Ramos (cell line): Measurements from ENCODE around the gene TARBP1.
"Not testable (repeated sequence)": the region's sequence is repeated elsewhere in the genome, so short reads cannot be mapped to it uniquely, and the experiment has no call there.

Experiments used
- in situ Hi-C: fragments of 300-500 bp; cut with MboI; formaldehyde crosslinking; loops from one replicate; pipeline ENCODE4 v1.14.3; 2022; ENCODE audit warnings: low sequenced_read_pairs; ENCODE audit not compliant: unreplicated experiment

The TARBP1 gene, protein sequence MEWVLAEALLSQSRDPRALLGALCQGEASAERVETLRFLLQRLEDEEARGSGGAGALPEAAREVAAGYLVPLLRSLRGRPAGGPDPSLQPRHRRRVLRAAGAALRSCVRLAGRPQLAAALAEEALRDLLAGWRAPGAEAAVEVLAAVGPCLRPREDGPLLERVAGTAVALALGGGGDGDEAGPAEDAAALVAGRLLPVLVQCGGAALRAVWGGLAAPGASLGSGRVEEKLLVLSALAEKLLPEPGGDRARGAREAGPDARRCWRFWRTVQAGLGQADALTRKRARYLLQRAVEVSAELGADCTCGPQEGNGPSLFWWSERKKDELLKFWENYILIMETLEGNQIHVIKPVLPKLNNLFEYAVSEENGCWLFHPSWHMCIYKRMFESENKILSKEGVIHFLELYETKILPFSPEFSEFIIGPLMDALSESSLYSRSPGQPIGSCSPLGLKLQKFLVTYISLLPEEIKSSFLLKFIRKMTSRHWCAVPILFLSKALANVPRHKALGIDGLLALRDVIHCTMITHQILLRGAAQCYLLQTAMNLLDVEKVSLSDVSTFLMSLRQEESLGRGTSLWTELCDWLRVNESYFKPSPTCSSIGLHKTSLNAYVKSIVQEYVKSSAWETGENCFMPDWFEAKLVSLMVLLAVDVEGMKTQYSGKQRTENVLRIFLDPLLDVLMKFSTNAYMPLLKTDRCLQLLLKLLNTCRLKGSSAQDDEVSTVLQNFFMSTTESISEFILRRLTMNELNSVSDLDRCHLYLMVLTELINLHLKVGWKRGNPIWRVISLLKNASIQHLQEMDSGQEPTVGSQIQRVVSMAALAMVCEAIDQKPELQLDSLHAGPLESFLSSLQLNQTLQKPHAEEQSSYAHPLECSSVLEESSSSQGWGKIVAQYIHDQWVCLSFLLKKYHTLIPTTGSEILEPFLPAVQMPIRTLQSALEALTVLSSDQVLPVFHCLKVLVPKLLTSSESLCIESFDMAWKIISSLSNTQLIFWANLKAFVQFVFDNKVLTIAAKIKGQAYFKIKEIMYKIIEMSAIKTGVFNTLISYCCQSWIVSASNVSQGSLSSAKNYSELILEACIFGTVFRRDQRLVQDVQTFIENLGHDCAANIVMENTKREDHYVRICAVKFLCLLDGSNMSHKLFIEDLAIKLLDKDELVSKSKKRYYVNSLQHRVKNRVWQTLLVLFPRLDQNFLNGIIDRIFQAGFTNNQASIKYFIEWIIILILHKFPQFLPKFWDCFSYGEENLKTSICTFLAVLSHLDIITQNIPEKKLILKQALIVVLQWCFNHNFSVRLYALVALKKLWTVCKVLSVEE (N-terminal part only)

DNA sequence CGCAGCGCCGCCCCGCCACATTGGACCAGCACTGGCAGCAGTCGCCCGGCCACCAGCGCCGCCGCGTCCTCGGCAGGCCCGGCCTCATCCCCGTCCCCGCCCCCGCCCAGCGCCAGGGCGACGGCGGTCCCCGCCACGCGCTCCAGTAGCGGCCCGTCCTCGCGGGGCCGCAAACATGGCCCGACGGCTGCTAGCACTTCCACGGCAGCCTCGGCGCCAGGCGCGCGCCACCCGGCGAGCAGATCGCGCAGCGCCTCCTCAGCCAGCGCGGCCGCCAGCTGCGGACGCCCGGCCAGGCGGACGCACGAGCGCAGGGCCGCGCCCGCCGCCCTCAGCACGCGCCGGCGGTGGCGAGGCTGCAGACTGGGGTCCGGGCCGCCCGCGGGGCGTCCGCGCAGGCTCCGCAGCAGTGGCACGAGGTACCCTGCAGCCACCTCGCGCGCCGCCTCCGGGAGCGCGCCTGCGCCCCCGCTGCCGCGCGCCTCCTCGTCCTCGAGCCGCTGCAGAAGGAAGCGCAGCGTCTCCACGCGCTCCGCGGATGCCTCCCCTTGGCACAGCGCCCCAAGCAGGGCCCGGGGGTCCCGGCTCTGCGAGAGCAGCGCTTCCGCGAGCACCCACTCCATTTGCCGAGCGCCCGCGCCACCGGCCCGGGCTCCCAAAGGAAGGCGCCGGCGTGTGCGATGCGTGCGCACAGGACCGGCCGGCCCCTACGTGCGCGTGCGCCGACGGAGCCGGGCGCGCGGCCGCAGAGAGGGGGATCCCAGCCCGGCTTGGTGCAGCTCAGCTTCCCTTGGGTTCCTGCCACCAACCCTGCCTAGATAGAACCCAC is at the start of gene TARBP1:
Gene TARBP1, minus strand, starts transcription at position 699 of the 829 bp plus-strand sequence. Its CDS starts 76 bp downstream, at position 623.
- in situ Hi-C loops, result loop anchor here (25.0 kb wide), 2 partner anchors 384 to 934 kb away; no protein-coding TSS in a partner anchor

DNA sequence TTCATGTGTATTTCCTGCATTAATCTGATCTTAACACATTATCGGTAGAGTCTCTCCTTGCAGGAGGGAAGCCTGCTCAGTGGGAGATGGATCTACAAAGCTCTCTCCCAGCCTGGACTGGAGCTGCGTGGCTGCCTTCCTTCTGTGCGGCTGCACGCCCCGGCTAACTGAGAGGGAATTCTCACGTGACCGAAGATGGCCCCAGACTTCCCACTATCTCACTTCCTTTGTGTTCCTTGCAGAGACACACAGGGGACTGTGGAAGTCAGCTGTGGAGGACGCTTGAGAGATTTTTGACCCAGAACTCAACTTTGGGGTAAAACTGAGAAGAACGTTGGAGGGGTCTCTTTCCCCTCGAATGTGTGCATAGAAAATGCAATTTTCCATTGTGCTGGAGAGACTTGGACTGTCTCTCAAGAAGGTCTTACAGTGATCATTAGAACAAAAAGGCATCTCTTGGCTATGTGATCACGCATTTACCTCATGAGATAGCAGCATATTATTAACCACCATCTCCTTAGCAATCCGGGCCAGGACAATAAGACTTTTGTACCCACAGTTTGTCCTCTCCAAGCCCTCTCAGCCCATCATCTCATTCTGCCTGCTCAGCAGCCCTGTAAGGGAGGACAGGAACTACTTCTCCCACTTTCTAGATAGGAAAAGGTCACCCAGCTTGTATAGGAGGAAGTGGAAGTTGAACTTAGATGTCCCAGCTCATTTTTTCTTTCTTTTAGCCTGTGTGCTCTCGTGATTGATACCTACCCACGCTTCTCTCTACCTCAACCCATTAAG is 49.3 kb upstream of the TARBP1 start:
- in situ Hi-C loops, result no loop called here

DNA sequence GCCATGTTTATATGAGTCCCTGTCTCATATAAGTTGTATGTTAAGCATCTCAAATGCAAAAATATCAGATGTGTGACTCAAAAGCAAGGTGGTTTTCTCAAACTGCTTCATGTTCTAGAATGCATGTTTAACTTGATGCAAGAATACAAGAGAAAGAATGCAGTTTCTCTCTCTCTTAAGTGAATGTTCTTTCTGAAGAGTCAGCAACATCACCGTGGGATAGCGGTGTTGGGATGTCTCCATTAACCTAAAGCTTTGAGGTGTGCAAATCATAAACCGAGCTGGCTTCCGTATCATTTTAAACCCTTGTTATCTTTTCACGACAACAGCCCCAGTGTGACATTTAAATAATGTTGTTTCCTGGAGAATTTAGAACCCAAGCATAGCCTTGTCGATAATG is 48.4 kb upstream of the TARBP1 start:
- in situ Hi-C loops, result no loop called here

DNA sequence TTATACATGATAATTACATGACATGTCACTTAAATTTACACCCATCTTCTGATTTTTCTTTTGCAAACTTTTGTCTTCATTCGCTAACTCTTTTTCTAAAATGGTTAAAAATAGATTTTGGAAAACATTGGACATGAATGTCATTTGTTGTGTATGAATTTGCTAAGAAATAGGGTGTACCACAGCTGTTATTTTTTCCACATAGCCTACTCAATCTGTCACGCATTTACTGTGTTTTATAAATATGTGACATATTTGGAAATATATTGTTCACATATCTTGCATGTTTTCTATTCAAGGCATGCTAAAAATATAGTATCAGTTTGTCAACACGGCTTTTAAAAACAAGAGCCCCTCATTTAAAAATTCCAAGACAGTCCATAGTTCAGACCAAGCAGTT is 47.9 kb upstream of the TARBP1 start:
- in situ Hi-C loops, result no loop called here

DNA sequence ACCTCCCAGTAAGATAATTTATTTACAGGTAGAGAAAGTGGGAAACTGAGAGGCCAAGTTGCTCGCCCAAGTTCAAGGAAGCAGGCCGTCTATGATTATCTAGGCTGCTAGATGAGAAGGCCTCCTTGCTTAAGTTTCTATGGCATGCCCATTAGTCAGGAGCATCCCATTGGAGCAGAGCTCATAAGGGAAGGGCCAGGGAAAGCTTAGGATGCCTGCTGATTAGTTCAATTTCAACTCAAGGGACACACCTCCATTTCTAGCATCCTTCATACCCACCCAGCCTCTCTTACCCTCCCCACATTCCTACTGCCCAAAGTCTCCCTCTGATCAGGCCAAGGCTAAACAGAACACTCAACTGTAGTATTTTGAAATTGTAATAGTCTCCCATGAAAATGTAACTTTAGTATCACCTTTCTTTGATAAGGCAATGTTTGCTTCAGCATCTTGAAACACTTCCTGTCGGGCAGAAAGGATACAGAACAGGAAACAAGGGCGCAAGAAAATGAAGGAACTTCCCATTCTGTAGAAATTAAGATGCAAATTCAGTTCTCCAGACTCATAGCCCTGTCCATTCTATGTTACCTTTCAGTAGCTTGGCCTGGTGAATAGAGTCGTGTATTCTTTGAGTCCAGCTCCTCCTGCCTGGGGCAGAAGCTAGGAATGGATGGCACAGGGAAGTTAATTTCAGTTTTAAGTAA is 46.3 kb upstream of the TARBP1 start:
- in situ Hi-C loops, result no loop called here

DNA sequence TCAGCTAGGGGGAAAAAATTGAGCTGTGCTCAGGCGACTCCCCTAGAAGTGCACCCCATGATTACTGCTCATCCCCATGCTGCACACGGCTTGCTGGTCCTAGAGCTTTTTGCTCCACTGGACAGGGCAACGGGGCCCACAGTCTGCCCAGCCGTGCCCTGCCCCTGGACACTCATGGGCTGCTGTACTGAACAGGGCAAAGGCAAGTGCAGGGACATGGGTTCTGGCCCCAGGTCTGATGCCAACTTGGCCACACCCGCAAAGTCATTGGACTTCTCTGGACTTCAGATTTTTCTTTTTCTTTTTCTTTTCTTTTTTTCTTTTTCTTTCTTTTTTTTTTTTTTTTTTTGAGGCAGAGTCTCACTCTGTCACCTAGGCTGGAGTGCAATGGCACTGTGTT is 42.9 kb upstream of the TARBP1 start:
- in situ Hi-C loops, result no loop called here

DNA sequence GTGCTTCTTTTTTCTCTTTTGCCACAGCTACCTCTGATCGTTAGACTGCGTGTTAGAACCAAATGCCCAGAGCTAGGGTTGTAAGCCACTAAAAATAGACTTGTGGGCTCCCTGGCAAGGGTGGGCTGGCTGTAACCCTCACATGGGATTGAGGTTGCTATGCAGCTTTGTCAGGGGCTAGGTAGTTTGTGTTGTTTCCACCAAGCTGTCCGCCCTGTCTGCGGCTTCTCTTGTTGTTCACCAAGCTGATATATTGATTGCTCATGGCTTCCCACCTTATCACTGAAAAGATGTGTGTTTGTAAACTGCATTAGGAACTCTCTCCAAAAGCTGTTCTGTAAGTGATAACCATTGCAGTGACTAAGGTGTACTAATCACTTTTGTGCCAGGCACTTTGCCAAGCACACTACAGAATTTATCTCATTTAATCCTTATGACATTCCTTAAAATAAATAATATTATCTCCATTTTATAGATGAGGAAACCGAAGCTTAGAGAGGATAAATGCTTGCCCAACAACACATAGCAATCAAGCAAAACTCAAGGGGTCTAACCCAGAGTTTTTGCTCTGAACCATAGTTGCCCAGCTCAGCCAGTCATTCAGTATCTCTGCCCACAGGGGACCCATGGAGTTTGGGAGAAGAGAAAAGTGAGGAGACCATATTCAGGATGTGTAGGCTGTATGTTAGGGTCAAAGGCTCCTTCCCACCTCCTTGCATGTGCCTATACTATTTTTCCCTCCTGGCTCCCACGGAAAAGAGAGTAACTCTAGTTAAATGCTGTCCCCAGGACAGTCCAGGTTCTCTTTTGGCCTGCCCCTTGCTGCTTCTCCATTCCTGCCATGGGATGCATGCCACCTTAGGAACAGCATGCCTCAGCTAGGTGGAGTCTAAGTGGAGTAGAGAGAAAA is 42.2 kb upstream of the TARBP1 start:
- in situ Hi-C loops, result no loop called here

DNA sequence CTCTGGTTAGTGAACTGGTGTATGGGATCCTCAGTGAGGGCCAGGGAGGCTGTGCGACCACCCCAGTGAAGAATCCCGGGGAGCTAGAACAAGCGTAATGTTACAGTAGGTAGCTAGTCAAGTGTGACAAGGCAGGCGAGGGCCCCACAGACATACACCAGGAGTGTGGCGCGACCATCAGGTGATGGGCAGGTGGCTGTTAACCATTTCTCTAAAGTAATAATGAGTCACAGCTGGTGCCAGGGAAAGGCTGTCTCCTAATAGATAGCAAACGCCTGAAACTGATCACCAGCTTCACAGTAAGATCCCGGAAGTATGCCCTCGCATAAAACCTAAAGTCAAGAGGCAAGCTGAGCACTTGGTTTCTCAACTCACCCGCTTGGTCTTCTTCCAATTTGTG is 40.5 kb upstream of the TARBP1 start:
- in situ Hi-C loops, result no loop called here

DNA sequence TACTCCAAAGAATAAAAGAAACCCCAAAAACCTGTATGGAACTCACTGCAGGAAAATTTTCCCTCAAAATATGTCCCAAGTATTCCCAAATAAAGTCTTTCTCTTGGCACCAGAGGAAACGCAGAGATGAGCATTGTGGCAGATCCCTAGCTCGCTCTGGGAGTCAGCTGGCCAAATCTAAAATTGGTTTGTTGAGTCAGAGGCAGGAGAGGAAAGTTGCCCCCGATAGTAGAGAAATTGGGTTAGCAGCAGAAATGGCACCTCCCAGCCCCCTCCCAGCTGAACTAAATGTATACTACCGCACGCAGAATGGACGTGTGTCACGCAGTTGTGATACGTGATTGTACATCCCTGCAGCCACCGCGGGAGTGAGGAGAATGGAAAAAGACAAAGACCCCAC is 39.9 kb upstream of the TARBP1 start:
- in situ Hi-C loops, result no loop called here

DNA sequence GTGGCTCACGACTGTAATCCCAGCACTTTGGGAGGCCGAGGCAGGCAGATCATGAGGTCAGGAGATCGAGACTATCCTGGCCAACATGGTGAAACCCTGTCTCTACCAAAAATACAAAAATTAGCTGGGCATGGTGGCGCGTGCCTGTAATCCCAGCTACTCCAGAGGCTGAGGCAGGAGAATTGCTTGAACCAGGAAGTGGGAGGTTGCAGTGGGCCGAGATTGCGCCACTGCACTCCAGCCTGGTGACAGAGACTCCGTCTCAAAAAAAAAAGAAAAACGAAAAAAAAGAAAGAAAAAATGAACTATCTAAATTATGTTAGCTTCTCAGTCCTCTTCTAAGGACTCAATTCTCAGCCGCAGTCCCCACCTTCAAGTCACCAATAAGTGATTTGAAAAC is 39.1 kb upstream of the TARBP1 start:
- in situ Hi-C loops, result not testable (repeated sequence)

DNA sequence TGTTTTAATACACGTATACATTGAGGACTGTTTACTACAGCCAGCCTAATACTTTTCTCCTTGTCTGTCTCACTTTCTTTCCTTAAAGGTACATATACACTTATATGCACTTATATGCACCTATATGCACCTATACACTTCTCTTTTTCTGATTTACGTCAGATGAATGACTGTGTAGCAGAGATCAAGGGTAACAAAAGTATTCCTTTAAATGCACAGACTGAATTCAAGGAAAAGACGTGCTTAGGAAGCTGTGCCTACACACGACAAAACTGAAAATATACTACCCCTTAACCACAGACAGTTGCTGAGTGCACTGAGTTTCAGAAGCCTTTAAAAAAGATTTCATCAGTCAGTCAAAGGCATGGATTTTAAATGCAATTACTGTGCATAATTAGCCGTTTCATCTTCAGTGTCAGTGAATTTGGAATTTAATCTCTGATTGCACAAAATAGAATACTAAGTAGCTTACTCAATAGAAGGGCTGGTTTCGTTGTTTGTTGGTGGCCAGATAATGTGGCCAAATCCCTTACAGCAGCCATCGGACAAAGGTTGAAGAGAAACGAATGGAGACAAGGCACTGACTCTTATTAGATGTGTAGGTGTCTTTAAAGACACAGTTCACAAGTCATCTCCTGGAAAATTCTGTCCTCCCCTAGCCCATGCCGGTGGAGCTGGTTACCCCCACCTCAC is 38.3 kb upstream of the TARBP1 start:
- in situ Hi-C loops, result no loop called here

DNA sequence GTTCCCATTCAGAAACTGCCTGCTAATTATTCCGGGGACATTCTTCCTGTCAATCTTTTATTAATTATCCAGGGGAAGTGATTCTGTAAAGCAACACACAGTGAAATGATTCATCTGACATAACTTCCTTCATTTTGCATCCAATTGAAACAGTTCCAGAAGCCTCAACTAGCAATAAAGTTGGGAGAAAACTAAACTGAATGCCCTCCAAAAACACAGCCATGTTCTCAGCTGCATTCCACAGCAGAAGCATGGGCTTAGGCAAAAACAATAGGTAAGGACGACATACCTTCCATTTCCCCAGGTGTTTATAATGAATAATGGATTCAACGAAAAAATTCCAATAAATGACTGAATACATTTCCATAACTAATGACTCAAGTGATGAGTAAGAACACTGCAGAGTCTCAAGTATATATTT is 36.9 kb upstream of the TARBP1 start:
- in situ Hi-C loops, result no loop called here

DNA sequence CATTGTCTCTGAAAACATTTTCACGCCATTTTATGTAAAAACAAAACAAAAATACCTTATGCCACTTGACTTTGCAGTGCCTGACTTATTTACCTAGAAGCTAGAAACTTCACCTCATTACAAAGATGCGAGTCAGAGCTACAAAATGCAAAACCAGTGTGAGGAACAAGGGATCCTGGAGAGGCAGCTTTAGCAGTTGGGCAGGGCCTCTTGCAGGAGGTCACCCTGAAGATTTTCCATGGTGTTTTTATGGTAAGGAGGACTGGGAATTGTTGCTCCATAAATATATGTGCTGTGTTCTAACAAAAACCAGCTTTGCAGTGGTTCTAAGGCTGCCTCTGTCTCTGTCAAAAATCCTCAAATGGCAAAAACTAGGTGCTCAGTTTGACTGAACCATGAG is 36.4 kb upstream of the TARBP1 start:
- in situ Hi-C loops, result no loop called here

DNA sequence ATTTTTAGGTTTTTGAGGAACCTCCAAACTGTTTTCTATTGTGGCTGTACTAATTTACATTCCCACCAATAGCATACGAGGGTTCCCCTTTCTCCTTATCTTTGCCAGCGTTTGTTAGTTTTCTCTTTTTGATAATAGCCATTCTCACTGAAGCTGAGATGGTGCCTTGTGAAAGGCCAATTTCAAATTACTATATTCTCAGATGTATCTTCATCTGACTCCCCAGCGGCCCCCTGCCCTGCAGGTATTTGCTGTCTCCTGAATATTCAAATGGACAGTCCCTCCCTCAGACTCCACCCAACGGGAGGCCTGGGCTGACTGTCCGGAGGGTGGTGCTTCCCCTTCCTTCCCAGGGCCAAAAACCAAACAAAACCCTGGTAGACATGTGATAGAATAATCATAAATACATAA is 33.5 kb upstream of the TARBP1 start:
- in situ Hi-C loops, result no loop called here

DNA sequence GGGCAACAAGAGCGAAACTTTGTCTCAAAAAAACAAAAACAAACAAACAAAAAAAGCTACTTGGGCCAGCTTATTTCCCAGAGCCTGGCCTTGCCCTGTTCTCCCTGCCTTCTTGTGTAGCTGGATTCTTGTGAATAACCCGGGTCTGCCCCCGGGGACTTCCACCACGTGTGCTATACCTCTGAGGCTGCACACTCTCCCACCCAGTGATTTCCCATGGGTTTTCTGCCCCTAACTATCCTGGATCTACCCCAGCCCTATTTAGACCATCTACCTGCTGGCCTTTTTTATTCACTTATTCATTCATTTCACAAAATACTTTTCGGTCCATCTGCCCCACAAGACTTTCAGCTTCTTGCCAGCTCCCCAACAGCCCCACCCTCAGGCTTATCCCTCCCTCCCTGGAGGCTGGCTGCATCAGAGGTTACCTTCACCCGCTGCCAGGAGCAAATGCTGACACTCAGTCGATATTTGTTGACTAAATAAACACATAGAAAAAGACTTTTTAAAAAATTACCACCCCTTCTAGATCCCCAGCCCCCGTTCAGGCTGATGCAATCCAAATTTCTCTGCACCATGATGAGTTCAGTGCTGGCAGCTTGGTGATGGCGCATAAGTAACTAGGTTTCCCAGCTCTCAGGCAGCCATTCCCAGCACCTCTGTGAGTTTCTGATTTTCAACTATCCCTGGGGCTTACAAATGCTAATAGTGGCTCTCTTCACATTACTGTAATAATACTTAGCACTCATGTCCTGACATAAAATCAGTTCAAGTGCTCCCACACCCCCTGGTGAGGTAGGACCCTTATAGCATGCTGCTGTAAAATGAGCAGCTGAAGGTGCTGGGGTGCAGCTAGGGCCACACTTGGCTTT is 30.7 kb upstream of the TARBP1 start:
- in situ Hi-C loops, result no loop called here
